Left forelimb (tissue), 1 donor: ENCODE data around the gene CLDND2.

Experiments used
- DNase-seq: peaks from one replicate; pipeline ENCODE4 v3.0.0-alpha.2; 2018; ENCODE audit warnings: low spot score

The CLDND2 gene

DNA sequence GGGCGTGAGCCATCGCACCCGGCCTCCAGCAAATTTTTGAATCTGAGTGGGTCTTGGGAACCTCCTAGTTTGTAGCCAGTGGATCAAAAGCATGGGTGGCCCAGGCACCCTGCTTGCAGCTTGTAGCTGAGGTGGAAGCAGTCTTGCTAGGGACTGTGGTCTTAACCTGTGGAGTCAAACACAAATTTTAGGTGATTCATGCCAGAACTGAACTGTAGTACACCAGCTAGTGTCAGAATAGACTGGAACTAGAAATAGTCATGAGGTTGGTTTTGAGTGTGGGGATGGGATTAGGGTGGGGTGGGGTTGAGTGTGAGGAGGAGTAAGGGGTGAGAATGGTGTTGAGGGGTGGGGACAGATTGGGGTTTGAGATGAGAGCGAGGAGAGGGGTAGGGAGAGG is 13.2 kb upstream of the CLDND2 start:
- no peak for DNase-seq

GRCh38 chr19:51380379-51380778 is 11.6 kb upstream of the CLDND2 start:
- no peak for DNase-seq

DNA sequence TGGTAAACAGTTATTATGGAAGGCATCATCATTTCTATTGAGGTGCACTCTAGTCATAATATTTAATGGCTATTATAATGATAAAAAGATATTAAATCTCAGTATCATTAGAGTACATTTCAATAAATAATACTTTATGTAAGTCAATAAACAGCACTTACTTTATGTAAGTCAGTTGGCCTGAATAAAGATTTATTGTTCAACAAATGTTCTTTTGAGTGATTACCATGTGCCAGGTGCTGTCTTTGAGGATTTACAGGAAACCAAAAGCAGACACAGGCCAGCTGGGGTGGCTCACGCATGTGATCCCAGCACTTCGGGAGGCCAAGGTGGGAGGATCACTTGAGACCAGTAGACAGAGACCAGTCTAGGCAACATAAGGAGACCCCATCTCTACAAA is 8.6 kb upstream of the CLDND2 start:
- no peak for DNase-seq

- no peak for DNase-seq
Measured at GRCh38 chr19:51375504-51376221, 6.9 kb upstream of the CLDND2 start.

GRCh38 chr19:51372649-51373504 is 4.1 kb upstream of the CLDND2 start, which contains the start of gene NKG7:
TSS of gene NKG7 (minus strand) at chr19:51372654. CDS start at chr19:51372535, 119 bp downstream.
- no peak for DNase-seq

- DNase-seq, result no peak
Measured at GRCh38 chr19:51372021-51372648, 3.3 kb upstream of the CLDND2 start.

DNA sequence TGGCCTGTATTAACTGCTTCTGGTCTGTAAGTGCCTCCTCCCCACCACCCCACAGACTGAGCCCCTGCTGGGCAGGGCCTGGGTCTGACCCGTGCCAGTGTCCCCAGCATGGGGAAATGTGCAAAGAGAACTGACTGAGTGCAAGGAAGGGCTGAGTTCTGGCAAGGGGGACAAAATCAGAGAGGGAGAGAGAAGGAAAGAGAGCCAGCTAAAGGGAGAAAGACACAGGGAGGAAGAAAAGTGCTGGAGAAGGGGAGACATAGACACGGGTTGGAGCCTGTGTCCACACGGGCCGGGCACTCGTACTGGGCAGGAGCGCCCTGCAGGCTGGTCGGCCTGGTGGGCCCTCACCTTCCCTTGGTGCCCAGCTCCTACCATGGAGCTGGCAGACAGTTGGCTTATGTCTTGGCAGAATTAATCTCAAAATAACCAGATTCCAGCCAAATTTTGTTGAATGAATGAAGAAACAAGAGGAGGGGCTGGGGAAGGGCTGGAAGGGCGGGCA is 2.4 kb upstream of the CLDND2 start:
- DNase-seq, result no peak

DNA sequence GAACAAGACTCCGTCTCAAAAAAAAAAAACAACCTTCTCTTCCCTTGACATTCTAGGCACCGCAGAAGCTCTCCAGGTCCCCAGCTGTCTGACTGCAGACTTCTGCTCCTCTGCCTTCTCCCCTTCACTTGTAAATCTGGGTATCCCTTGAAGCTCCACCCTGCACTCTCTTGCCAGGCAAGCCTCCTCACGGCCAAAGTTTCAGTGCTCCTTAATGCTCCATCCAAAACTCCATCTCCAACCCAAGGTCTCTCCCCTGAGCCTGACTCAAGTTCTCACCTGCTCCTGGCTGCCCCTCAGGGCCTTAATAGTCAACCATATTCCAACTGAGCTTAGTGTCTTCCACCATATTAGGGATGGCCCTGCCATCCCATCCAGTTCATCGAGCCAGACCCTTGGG is 1.4 kb upstream of the CLDND2 start:
- DNase-seq, result no peak

DNA sequence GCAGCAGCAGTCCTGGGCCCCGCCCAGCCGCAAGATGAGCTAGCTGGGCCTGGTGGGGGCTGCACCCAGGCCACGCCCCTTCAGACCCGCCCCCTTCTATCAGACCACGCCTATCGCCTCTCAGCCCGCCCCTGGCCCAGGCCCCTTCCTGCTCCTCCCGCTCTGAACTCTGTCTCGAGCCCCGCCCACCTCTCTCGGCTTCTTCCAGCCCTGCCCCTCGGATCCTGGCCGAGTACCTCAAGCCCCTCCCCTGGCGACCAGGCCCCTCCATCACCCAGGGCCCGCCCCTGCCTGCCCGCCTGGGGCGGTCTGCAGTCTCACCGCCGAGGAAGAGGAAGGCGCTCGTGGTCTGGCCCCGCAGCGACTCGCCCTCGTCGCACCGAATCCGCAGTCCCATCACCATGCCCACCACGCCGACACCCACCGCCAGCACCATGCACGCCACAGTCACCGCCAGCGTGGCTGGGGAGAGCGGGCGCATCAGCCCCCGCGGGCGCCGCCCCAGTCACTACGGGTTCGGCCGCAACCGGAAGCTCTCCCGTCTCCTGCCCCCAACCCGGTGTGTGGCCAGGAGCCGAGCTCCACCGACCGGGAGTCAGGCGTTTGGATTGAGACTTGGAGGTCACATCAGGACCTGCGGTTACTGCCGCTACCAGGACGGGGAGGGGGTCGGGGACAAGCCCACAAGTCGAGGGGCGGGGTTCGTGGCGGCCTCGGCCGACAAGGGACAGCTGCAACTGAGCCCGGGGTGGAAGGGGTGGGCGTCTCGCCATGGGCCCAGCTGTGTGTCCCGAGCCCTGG is 1.0 kb downstream of the CLDND2 start:
- peak; percentile 100 for DNase-seq

GRCh38 chr19:51367255-51367564 is 1.6 kb downstream of the CLDND2 start:
- no peak for DNase-seq

DNA sequence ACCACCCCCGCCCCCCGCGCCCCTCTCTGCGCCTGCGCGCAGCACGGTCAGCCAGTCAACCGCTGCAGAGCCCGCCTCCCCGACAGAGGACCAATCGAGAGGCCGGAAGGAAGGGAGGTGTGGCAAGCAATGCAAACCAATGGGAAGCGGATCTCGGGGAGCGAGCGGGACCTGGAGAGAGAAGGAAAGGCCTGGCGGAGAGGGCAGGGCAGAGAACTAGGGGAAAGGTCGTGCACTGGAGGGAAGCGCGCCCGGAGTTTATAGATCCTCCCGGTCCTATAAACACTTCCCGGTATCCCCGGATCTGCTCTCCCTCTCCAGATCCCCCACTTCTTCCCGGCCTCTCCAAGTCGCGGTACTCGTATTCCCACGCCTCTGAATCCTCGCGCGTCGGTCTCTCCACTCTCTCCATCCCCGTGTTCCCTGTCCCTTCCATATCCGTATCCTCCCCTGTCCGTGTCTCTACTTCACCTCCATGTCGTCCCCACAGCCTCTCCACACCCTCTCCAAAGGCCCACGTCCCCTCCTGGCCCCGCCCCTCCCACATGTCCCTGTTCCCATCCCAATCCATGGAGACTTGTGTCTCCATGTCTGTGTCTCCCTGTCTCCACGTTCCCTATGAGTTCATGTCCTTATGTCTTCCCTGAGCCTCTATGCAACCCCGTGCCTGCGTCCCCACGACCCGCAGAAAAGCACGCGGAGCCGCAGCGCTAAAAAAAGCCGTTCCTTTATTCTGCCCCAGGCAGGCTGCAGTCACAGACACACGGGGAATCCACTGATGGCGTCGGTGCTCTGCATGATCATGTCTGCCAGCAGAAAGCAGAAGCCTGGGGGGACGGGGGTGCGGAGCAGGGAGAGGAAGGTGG is 2.2 kb downstream of the CLDND2 start:
- peak; percentile 98 for DNase-seq

DNA sequence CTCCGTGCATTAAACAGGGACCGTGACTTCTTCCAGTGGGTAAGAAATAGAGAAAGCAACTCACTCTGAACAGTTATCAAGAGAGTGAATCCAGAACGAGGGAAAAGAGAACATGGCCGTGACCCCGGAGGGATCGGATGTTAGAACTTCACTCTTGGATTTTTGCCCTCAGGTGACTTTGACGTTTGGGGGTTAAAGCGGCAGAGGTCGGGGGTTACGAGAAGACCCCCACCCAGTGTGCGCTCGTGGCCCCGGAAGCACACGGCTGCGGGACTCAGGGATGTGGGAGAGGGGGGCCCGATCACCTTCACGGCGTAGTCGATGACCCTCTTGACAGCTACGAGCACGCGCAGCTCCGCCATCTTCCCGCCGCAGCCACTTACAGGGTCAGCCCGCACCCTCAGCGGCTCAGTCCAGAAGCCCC is 2.8 kb downstream of the CLDND2 start, which contains the start of gene ETFB:
Gene ETFB, minus strand, starts transcription at position 424 of the 424 bp plus-strand sequence. Its CDS starts 62 bp downstream, at position 362.
- no peak for DNase-seq

GRCh38 chr19:51365211-51365964 is 3.4 kb downstream of the CLDND2 start:
- no peak for DNase-seq

GRCh38 chr19:51364200-51365106 is 4.3 kb downstream of the CLDND2 start:
- DNase-seq, result no peak

GRCh38 chr19:51361239-51361638 is 7.6 kb downstream of the CLDND2 start:
- DNase-seq, result no peak

- no peak for DNase-seq
Measured at GRCh38 chr19:51359294-51359693, 9.5 kb downstream of the CLDND2 start.

- no peak for DNase-seq
Measured at GRCh38 chr19:51357952-51358351, 10.9 kb downstream of the CLDND2 start.

- no peak for DNase-seq
Measured at GRCh38 chr19:51356159-51356801, 12.5 kb downstream of the CLDND2 start.
